Umbilical cord (tissue), 2 donors: ENCODE results near the gene ARHGEF7. TPM values are rescaled to one million over a fixed set of nuclear protein-coding genes. Genes with fewer than 3 reads are reported as not detected.
A peak's percentile ranks its signal among the peaks of the same experiment; 100 is the strongest.
"Not testable (repeated sequence)": the region's sequence is repeated elsewhere in the genome, so short reads cannot be mapped to it uniquely, and the experiment has no call there.

ENCODE experiments used
- DNase-seq: peaks from one replicate; pipeline ENCODE4 v3.0.0-alpha.2; 2015; ENCODE audit warnings: low spot score
- total RNA-seq: library from RNA; depleted of rRNA; stranded (reverse); fragments of >200 nt; gene quantifications from one replicate; pipeline ENCODE4 v1.2.3, GENCODE V29; 2014; ENCODE audit warnings: low replicate concordance; ENCODE audit not compliant: insufficient read depth

ARHGEF7 gene
- total RNA-seq, 1 donor from 2014 or later, result 99.2 TPM

- not testable (repeated sequence) for DNase-seq
Measured at GRCh38 chr13:111194651-111195050, 79.5 kb downstream of the ARHGEF7 start.

DNA sequence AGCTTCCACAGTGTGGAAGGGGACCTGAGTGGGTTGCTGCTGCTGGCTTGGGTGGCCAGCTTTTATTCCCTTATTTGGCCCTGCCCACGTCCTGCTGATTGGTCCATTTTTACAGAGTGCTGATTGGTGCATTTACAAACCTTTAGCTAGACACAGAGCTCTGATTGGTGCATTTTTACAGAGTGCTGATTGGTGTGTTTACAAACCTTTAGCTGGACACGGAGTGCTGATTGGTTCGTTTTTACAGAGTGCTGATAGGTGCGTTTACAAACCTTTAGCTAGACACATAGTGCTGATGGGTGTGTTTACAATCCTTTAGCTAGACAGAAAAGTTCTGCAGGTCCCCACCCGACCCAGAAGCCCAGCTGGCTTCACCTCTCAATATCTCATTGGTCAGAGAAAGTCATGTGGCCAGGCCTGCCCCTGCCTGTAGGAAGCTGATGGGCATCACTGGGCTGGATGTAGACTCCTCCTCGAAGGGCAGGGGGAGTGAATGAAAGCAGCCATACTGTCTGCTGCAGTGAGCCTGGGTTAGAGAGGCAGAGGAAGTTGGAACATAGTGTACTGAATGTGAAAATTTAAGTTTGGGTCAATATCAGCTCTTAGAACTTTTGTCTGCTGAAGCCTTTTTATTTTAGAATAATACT, 83.7 kb downstream of the ARHGEF7 start:
- DNase-seq, result not testable (repeated sequence)

DNA sequence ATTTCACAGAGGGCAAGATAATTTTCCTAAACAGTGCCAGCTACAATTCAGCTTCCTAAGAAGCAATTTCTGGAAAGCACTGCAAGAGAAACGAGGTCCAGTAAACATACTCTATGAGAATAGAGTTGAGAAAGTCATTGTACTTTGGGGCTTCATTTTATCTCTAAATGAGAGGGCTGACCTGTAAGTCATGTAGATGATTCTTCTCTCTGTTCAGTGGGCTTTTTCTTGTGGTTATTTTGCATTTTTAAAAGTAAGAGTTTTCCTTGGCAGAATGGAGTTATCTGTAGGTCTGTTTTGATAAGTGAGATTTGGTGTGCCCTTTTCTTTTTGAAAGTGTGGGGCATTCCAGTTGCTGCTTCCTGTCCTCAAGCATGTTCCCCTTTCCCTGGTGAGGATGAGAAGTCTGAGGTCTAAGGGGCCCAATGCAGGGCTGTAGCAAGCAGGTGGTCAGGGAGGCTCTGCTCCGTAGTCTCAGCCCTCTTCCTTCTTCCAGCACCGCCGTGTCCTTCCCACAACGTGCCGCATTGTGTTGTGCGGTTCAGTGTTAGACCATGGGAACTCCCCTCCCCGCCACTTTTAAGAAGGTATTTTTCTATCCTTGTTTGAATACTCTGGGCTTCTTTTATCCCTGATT, 86.3 kb downstream of the ARHGEF7 start:
- no peak for DNase-seq

- DNase-seq, result peak; percentile 18
Measured at GRCh38 chr13:111202156-111202621, 87.1 kb downstream of the ARHGEF7 start.

DNA sequence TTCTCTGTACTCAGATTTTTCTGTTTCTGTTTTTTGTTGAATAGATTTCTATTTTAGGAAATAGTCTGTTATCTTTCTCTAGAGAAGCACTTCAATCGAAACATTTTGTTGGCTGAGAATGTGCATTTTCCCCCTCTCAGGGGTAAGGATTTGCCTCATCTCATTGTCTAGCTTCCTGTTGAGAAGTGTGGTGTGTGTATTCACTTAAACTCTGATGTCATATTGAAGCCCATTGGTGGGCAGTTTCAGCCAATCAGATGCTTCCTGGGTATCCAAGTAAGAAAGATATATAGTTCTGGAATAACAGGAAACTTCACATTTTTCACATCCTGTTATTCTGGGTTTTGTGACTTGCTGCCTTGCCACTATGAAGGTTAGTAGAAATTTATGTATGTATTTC, 87.6 kb downstream of the ARHGEF7 start:
- DNase-seq, result peak; percentile 96

GRCh38 chr13:111203736-111204389, 88.8 kb downstream of the ARHGEF7 start:
- peak; percentile 19 for DNase-seq

DNA sequence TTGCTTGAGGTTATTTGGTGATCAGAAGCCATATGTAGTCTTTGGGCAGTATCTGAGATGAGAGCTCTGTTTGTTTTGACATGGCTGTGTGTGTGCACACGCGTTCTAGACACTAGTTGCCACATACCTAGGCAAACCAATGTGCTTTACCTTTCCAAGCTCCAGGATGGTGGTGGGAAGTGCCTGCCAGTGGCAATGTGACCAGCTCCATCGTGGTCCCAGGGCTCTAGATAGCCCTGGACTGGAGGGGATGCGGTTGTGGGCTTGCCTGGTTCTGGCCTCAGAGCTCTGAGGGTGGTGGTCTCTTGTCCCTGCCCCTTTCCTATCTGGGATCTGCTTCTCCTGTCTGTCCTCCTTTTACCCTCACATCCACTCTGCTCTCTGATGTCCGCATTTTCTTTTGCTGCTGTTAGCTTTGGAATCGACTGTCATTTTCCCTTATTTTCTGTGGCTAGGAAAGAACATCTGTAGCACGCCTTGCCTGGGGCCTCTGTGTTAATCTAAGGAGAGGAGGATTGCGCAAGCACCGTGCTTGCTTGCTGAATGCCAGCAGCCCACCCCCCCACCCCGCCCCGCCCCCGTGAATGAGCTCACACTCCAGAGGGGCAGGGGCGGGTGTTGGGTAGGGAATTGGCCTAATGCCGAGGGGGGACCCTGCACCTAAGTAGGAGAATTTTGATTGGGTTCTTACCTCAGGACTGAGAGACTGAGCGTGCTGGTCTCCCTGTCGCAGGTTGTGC, 89.5 kb downstream of the ARHGEF7 start:
- peak; percentile 75 for DNase-seq

- DNase-seq, result no peak
Measured at GRCh38 chr13:111206148-111206547, 91.0 kb downstream of the ARHGEF7 start.

DNA sequence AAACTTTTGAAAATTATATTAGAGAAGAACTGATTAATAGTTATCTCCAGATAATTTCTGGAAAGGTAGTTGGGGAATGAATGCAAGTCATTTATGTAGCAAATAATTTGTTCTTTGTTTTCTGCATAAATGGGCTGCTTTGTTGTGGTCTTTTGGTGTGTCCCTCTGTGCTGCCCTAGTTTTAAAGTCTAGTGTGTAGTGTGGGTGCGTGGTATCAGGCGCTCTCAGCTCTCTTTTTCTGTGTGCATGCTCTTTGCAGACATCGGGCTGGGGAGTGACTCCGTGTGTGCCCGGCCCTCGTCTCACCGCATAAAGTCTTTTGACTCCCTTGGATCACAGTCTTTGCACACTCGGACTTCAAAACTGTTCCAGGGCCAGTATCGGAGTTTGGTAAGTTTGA, 94.5 kb downstream of the ARHGEF7 start:
- DNase-seq, result no peak

DNA sequence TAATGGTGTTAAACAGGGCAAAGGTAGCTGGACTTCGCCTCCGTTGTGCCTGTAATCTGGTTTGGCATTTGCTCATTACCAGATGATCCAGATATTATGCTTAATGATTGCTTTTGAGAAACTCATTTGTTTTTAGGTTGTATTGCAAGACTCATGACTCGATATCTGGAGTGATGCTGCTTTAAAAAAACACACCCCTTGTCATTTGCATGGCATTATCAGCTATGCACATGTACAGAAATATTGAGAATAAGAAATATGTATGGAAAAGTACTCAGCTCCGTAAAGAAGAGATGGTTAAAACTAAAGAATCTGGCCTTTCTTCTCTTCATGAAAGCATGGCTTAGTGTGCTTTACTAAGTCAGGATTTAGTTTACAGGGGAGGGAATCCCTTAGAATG, 95.0 kb downstream of the ARHGEF7 start:
- no peak for DNase-seq

DNA sequence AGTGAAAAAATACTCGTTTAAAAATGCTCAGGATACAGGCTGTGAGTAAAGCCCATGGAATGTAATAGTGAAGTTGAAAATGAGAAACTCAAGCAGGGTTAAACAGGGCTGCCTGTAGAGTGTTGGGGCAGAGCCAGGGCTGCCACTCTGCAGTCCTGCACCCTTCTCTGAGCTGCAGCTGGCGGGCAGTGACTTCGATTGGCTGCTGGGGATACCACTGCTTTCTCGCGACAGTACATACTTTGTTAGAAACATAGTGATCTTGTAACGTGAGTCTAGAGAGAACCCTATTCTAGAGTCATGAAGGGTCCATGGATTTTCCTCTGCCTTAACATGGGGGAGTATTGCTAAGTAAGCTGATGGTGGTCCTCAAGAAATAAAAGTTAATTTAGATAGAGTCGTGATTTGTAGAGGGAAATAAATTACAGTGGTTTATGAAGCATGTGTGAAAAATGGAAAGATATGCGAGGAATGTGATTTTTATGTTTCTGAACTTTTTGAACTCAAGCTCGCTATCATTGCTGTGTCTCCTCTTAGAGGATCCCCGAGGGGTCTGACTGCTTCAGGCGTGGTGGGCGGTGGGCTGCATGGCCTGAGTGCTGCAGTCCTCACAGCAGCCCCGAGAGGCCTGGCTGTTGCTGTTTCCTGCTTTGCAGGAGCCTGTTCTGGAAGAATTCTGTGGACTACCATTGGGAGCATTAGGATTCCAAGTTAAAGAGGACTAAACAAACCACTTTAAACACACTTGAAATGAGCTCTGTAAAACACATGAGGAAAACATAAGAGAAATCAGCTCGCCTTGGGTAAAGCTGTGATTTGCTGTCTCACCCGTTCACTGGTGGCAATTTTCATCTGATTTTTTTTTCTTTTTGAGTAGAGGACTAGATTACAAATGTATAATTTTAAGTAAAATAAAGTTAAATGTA, 95.7 kb downstream of the ARHGEF7 start:
- peak; percentile 82 for DNase-seq

DNA sequence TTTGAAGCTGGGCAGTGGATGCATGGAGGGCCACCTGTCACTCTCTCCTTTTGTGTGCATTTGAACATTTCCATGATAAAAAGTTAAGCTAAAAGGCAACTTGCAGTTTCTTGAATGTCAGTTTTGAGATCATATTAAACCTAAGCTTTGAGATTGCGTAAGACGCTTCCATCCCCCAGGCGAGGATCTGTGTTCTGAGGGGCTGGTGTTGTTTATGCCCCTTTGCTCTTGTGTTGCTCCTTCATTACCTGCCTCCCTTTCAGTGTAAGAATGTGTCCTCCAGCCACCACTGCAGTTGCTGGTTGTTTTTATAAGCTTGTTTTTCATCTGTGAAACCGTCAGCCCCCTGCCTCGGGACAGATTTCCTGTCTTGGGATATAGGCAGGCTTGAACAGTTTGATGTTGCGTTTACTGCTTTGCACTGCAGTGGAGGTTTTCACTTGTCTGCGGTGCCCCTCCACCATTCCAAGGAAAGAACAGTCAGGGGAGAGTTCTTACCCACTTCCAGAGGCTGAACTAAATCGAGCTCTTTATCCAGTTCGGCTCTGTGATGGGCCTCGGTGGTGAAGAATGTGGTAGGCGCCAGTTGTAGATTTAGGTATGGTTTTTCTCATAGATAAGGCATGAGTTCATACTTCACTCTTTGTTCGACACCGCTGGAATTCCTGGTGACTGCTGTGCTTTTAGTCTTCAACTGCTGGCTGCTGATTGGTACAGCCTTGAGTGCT, 96.8 kb downstream of the ARHGEF7 start:
- peak; percentile 68 for DNase-seq

DNA sequence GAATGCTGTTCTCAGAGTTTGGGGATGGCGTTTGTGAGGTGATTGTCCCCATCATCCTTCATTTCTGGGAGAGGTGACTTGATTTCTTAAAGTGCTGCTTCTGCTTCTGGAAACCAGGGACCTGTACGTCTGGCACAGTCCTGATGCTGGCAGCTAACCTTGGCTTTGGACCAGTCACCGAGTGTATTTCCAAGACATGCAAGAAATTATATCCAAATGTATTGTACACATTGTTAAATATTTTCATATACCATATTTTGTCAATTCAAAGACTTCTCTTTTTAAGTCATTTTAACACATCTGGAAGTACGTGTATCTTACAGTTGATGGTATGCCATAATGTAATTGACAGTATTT, 97.4 kb downstream of the ARHGEF7 start:
- no peak for DNase-seq

- no peak for DNase-seq
Measured at GRCh38 chr13:111213964-111214726, 99.0 kb downstream of the ARHGEF7 start.

DNA sequence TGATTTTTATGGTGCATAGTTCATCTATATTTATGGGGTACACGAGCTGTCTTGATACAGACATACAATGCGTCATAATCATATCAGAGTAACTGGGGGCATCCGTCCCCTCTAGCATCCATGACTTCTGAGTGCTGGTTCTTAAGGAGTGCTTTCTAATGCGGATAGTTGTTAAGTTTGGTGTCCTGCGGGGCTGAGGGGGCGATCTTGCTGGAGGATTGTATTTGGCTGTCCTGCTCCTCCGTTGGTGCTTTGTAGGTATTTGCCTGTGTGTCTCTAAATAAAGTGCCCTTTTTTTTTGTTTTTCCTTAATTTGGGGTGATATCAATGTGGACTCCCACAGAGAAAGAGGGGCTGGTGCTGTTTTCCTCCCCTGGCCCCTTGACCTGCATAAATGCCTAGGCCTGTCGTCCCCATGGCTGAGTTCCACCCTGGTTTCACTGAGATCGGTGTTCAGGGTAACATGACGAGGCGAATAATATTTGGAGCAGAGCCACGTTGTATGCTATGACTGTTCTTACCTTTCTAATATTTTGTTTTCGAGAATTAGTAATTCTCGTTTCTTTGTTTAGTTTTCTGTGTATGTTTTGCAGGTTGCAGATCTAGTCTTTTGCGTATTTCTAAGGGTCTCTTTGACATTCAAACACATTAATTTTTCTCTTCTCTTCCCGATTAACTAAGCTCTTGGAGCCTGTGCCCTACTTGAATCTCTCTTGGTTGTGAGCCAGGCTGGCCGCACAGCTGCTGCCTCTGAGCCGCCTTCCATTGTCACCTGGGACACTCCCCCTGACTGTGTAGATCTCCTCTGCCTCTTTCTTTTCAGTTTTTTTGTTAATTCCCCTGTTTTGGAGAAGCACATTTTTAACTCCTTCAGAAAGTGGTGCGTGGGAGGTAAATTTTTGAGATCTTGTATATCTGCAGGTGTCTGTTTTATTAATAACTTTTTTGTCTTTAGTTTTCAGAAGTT, 100.3 kb downstream of the ARHGEF7 start:
- no peak for DNase-seq

GRCh38 chr13:111216166-111216960, 101.3 kb downstream of the ARHGEF7 start:
- DNase-seq, result peak; percentile 10

DNA sequence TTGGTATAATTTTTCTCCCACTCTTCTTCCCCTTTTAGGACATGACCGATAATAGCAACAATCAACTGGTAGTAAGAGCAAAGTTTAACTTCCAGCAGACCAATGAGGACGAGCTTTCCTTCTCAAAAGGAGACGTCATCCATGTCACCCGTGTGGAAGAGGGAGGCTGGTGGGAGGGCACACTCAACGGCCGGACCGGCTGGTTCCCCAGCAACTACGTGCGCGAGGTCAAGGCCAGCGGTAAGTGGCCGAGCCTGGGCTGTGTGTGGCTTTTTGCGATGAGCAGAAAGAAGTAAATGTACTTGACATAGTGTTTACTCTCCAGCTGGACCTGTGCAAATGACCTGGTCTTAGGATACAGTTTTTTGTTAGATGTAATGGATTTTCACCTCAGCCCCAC, 102.5 kb downstream of the ARHGEF7 start:
- DNase-seq, result no peak

DNA sequence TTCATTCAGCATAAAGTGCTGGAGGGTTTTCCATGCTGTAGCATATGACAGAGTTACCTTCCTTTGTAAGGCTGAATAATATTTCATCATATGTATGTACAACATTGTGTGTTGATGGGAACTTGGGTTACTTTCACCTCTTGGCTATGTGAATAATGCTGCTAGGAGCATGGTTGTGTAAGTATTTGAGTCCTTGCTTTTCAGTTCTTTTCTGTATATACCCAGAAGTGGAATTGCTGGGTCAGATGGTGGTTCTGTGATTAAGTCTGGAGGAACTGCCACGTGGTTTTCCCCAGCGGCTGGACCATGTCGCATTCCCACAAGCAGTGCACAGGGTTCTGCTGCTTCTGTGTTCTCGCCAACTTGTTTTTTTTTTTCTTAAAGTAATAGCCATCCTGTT, 104.2 kb downstream of the ARHGEF7 start:
- peak; percentile 35 for DNase-seq
